Anterior cingulate cortex (tissue), 58 donors: ENCODE results near the gene ERFE.

ENCODE experiments used
- DNase-seq, 58 donors: peaks; one replicate each; lab custom pipeline; 2025; lab: John Stamatoyannopoulos, UW

Gene ERFE

GRCh38 chr2:238125127-238125885 is 33.5 kb upstream of the ERFE start:
- DNase-seq, result no peak

- DNase-seq, result no peak
These were observed 32.4 kb upstream of the ERFE start for GRCh38 chr2:238126338-238126737.

GRCh38 chr2:238126775-238127164 is 32.0 kb upstream of the ERFE start:
- no peak for DNase-seq

DNA sequence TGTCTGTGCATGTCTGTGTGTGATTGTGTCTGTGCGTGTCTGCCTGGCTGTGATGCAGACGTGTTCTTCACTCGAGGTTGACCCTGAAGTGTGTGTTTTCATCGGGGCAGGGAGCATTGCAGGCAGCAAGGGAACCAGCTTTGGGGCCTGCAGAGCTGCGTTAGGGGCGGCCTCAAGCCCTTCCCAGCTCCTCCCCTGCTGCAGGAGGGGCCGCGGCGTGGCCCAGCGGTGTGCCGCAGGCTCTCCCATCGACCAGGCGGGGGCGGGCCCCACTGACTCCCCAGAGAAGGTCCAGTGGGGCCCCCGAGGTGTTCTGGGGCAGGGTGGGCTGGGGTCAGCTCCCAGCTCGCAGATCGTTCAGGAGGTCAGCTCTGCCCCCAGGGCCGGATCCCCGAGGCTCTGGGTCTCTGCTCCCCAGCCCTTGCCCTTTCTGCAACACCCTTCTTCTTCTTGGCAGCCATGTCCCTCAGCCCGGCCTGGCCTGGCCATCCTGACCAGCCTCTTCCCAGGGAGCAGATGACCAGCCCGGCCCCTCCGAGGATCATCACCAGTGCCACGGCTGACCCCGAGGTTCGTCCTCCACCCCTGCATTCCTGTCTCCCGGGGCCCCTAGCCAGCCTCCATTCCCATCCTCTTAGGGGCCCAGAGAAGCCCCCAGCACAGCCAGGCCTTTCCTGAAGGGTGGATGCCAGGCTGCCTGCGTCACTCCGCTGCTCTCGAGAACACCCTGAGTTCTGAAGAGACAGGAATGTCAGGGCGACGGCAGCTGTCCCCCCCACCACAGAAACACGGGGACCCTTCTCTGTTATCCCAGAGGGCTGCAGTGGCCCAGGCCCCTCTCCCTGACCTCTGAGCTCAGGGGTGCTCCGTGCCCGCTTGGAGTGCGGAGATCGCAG is 31.4 kb upstream of the ERFE start:
- no peak for DNase-seq

- no peak for DNase-seq
These were observed 30.7 kb upstream of the ERFE start for GRCh38 chr2:238128061-238128440.

- no peak for DNase-seq
These were observed 30.2 kb upstream of the ERFE start for GRCh38 chr2:238128534-238129001.

DNA sequence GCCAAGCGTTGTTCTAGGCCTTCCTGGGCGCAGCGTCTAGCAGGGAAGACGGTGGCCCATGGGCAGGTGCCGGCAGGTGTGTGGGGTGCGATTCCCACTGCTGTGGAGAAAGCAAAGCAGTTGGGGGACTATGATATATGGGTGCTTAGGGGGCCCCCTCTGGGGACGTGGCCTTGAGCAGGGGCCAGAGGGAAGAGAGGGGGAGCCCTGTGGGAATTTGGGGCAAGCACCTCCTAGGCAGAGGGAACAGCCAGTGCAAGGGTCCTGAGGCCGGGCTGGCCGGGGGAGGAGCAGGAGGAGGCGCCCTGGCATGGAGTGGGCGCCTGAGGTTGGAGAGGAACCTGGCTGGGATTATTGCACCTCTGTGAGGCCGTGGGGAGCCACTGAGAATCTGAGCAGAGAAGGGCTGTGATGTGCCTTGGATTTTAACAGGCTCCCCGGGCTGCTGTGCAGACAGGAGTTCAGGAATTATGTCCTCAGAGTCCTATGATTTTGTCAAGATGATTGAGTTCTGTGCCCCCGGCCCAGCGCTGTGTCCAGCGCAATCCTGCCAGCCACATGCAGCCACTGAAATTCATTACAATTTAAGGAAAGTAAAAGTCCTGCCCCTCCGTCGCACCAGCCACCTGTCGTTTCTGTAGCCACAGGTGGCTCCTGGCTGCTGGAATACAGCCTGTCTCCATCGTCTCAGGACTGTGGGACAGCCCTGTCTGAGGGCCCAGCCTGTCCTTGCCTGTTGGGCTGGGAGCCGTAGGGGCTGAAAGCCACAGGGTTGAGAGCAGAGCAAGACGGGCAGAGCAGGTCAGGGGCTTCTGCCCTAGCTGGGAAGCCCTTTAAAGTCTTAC is 29.4 kb upstream of the ERFE start:
- DNase-seq, result no peak

GRCh38 chr2:238130111-238130695 is 28.6 kb upstream of the ERFE start:
- DNase-seq, result no peak

- no peak for DNase-seq
These were observed 27.8 kb upstream of the ERFE start for GRCh38 chr2:238130696-238131628.

- DNase-seq, result no peak
These were observed 26.9 kb upstream of the ERFE start for GRCh38 chr2:238131761-238132462.

DNA sequence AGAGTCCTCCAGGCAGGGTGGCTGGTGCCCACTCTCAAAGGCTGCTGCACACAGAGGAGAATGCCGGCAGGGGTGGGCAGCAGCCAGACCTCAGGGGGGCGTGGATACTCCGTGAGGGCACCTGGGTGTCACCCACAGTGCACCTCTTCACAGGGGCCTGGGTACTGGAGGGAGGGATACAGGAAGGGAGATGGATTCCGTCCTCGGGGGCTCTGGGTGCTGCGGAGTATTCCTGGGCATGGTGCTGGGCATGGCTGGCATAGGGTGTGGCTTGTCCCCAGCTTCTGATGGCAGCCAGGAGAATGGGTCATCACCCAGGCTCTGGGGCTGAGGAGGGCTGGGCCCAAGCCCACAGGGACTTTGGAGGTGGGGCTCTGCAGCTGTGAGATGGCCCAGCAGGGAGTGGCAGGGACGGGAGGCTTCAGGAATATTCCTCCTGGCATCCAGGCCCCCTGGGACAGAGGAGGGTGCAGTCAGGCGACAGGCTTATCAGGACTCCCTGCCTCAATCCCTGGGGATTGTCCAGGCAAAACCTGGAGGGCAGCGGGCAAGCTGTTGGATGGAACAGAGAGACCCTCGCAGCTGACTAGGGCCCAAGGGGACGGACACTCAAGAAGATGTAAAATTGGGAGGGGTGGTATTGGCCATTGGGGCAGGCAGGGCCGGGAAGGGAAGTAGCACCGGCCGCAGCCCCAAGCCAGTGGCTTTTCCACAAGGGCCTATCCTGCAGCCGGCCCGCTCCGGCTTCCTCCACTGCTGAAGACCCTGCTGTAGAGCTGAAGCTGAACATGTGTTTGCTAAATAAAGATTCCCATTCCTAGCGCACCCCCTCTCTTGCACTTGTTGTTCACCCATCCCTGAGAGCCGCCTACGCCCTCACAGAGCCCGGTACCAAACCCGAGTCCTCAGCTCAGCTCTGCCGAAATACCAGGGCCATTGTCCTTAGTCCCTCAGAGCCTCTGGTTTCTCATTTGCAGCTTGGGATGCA is 26.0 kb upstream of the ERFE start:
- DNase-seq, result peak in 3 of 58 donors; percentile 18 to 22 (median 19)

DNA sequence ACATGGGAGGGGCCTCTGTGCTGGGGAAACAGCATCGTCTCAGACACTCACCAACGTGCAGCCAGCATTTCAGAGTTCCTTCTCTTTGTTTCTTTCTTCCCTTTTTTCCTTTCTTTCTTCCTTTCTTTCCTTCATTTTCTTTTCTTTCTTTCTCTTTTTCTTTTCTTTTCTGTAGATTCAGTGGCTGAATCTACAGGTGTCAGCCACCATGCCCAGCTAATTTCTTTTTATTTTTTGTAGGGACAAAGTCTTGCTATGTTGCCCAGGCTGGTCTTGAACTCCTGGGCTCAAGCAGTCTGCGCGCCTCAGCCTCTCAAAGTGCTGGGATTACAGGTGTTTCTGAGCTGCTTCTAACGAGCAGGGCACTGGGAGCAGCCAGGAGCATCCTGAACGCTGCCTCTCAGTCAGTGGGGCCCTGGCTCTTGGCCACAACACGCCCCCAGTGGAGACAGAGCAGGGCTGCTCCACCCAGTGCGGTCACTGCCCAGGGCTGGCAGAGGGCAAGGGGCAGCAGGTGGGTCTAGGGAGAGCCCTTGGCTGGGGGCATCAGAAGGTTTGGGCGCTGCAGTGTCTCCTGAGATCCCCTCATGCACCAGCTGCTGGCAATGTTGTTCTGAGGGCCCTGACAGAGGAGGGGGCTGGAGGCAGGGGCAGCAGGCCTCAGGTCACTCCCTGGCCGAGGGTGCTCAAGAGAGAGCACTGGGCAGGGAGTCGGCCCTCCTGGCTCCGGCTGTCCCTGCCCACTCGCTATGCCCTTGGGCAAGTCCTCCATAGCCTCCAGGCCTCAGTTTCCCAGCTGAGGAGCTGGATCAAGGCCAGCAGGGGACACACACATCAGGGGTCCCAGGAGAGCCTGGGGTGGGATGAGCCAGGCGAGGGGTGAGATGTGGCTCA is 25.0 kb upstream of the ERFE start:
- no peak for DNase-seq

DNA sequence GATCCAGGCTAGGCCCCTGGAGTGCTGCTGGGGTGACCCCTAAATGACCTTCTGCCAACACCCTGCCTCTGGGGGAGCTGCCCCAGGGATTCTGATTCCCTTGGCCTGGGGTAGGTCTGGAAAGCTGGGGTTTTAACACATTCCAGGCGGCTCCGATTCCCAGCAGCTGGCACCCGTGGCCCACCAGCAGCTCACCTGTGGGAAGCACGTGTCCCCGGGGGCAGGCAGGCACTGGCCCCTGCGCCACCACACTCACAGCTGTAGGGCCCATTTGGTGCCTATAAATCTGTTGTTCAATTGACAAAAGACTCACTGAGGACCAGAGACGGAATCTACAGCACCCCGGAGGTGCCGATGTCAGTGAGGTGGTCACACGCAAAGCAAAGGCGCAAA is 24.4 kb upstream of the ERFE start:
- no peak for DNase-seq

DNA sequence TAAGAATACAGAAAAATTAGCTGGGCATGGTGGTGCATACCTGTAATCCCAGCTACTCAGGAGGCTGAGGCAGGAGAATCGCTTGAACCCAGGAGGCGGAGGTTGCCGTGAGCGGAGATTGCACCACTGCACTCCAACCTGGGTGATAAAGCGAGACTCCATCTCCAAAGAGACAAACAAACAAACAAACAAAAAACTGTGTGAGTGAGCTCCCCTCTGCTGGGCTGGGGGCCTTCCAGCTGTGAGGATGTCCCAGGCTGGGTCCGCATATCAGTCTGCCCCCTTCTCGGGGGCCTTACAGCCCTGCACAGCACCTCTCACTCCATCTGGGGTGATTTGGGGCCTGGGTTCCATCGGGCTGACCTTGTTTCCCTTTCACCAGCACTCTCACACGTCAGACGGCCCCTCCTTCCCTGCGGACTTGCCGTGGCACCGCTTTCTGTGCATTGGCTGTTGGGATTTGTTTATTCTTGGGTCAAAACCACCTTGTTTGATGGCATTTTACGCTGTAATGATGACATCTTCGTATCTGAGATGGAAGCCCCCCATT is 23.1 kb upstream of the ERFE start:
- no peak for DNase-seq

- DNase-seq, result peak in 2 of 58 donors; percentile 10 to 32
These were observed 21.8 kb upstream of the ERFE start for GRCh38 chr2:238136820-238137537.
